ENCODE data around the gene RPL38.

- TF ChIP-seq CTCF (IDR thresholded peaks at IDR 0.05) (no peak), POLR2A (IDR thresholded peaks at IDR 0.05; ENCODE audit: low read length) (no peak), HOXB5 (CRISPR knock-in tag; IDR thresholded peaks at IDR 0.05) (no peak), KDM5A (IDR thresholded peaks at IDR 0.05) (no peak), BCL3 (IDR thresholded peaks at IDR 0.05) (no peak), FOSL2 (IDR thresholded peaks at IDR 0.05) (no peak), FOSL2 (CRISPR knock-in tag; IDR thresholded peaks at IDR 0.05) (no peak), RAD21 (conservative IDR thresholded peaks at IDR 0.05 in 1 of 2, IDR thresholded peaks at IDR 0.05 in 1 of 2) (no peak), POLR2AphosphoS2 (conservative IDR thresholded peaks at IDR 0.05; ENCODE audit: low read length) (no peak), MYC (IDR thresholded peaks at IDR 0.05; ENCODE audit: borderline replicate concordance, low read length) (no peak), ELK1 (IDR thresholded peaks at IDR 0.05; ENCODE audit: low read depth, low read length) (no peak)
Observed at GRCh38 chr17:74182041-74182723, 21.3 kb upstream of the RPL38 start.

Measured in A549 (cell line).